Hematopoietic multipotent progenitor cell treated with erythropoietin and hydrocortisone succinate and interleukin-3 and kit ligand, for 8 days (in vitro differentiated cells): ENCODE measurements around the gene S100A11.

Source experiments
- DNase-seq: peaks from one replicate; pipeline ENCODE4 v3.0.0-alpha.2; 2015

S100A11 gene

GRCh38 chr1:152000964-152001630 is 35.7 kb downstream of the S100A11 start:
- DNase-seq = no peak

GRCh38 chr1:151998611-151999362 is 38.0 kb downstream of the S100A11 start:
- no peak for DNase-seq

GRCh38 chr1:151997284-151997570 is 39.6 kb downstream of the S100A11 start:
- DNase-seq = no peak

- no peak for DNase-seq
Observed at GRCh38 chr1:151995774-151996173, 41.0 kb downstream of the S100A11 start.

- no peak for DNase-seq
Observed at GRCh38 chr1:151994956-151995355, 41.8 kb downstream of the S100A11 start.

GRCh38 chr1:151993734-151994496 is 42.9 kb downstream of the S100A11 start, which contains the start of gene S100A10:
TSS of gene S100A10 (minus strand) at chr1:151993859. CDS start at chr1:151986230, 7,629 bp downstream.
- DNase-seq = peak; percentile 67

GRCh38 chr1:151993084-151993733 is 43.6 kb downstream of the S100A11 start:
- DNase-seq = peak; percentile 41

- DNase-seq = peak; percentile 74
Observed at GRCh38 chr1:151992303-151993083, 44.3 kb downstream of the S100A11 start.

GRCh38 chr1:151991663-151992302 is 45.0 kb downstream of the S100A11 start:
- no peak for DNase-seq

- no peak for DNase-seq
Observed at GRCh38 chr1:151990856-151991198, 46.0 kb downstream of the S100A11 start.

GRCh38 chr1:151990058-151990855 is 46.5 kb downstream of the S100A11 start:
- DNase-seq = no peak

- peak; percentile 71 for DNase-seq
Observed at GRCh38 chr1:151989211-151989862, 47.5 kb downstream of the S100A11 start.

- DNase-seq = peak; percentile 50
Observed at GRCh38 chr1:151988405-151988923, 48.3 kb downstream of the S100A11 start.

- DNase-seq = no peak
Observed at GRCh38 chr1:151986501-151987190, 50.2 kb downstream of the S100A11 start.

- DNase-seq = no peak
Observed at GRCh38 chr1:151985768-151986167, 51.0 kb downstream of the S100A11 start.

- no peak for DNase-seq
Observed at GRCh38 chr1:151985270-151985669, 51.5 kb downstream of the S100A11 start.

- no peak for DNase-seq
Observed at GRCh38 chr1:151984313-151984956, 52.4 kb downstream of the S100A11 start.
